Activated T-cell treated with anti-CD3 and anti-CD28 coated beads, Interleukin-2, amount 50 U/mL, for 4 hours (primary cell): ENCODE results near the gene MS4A14. TPM values are rescaled to one million over a fixed set of nuclear protein-coding genes. Genes with fewer than 3 reads are reported as not detected.
"Not testable (repeated sequence)": the region's sequence is repeated elsewhere in the genome, so short reads cannot be mapped to it uniquely, and the experiment has no call there.

Experiments
- ATAC-seq, 2 donors: fragments of 200-7000 bp; cut with Tn5 transposase; one replicate each; pipeline ENCODE4 v1.10.0; 2021
- DNase-seq: peaks from one replicate; pipeline ENCODE4 v3.0.0-alpha.2; 2020
- H3K27me3 Mint-ChIP-seq: one replicate; pipeline ENCODE4 v1.8.0; 2021; ENCODE audit warnings: low read depth, mixed read lengths
- H3K36me3 Mint-ChIP-seq: one replicate; pipeline ENCODE4 v1.8.0; 2022; ENCODE audit warnings: mixed read lengths; ENCODE audit not compliant: insufficient read depth
- H3K4me1 Mint-ChIP-seq: one replicate; pipeline ENCODE4 v1.8.0; 2021; ENCODE audit warnings: low read depth, mixed read lengths
- H3K4me3 Mint-ChIP-seq: one replicate; pipeline ENCODE4 v1.8.0; 2021; ENCODE audit warnings: mild to moderate bottlenecking, moderate library complexity, mixed read lengths
- H3K9me3 Mint-ChIP-seq: one replicate; pipeline ENCODE4 v1.8.0; 2021; ENCODE audit warnings: mixed read lengths
- total RNA-seq, 3 donors: library from RNA; stranded (reverse); gene quantifications; one replicate each; pipeline ENCODE4 v1.2.1, GENCODE V29; 2021

Gene MS4A14
- total RNA-seq, 3 donors from 2014 or later = not detected

GRCh38 chr11:60428517-60428916 lies 32.3 kb downstream of the MS4A14 start:
- Mint-ChIP-seq H3K27me3 (peaks cover 28% of the 10 kb centered on the region), H3K9me3 (no peaks in the 10 kb centered on the region), H3K4me3 (no peak overlapping the region), H3K36me3 (no peaks in the 10 kb centered on the region), H3K4me1 (no peaks in the 10 kb centered on the region)
- ATAC-seq (no peak), DNase-seq (no peak)

GRCh38 chr11:60429272-60429671 lies 33.0 kb downstream of the MS4A14 start, which contains the start of gene MS4A5:
TSS of gene MS4A5 (plus strand) at chr11:60429572. CDS start at chr11:60429675, 103 bp downstream.
- H3K36me3 Mint-ChIP-seq = no peaks in the 10 kb centered on the region
- ATAC-seq (no peak), DNase-seq (no peak)

DNA sequence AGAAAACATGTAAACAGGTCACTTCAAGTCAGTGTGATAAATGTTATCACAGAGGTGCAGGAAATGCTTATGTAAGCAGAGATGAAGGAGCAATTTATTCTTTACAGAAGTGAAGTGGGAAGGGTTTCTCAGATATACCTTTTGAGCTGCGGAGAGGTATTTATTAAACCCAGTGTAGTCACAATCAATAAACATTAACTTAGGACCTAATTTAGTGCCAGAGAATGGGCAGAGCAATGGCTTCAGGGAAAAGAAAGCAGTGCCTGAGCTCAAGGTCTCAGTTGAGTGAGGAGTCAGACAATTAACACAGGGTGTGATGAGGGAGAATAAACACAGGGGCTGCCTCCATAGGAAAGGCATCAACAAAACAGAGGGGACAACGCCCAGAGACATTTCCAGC lies 35.0 kb downstream of the MS4A14 start:
- Mint-ChIP-seq H3K4me3 (no peak overlapping the region), H3K27me3 (peaks cover 24% of the 10 kb centered on the region), H3K36me3 (no peaks in the 10 kb centered on the region), H3K9me3 (no peaks in the 10 kb centered on the region), H3K4me1 (no peaks in the 10 kb centered on the region)
- ATAC-seq = no peak
- no peak for DNase-seq

More at GRCh38 chr11:60429272-60429671, 33.0 kb downstream of the MS4A14 start, which contains the start of gene MS4A5:
- Mint-ChIP-seq H3K4me1 (no peaks in the 10 kb centered on the region), H3K4me3 (no peak within 1 kb of the TSS), H3K27me3 (peaks cover 28% of the 10 kb centered on the region), H3K9me3 (no peaks in the 10 kb centered on the region)

- Mint-ChIP-seq H3K9me3 (no peaks in the 10 kb centered on the region), H3K27me3 (peaks cover 17% of the 10 kb centered on the region), H3K4me3 (no peak overlapping the region), H3K36me3 (no peaks in the 10 kb centered on the region), H3K4me1 (no peaks in the 10 kb centered on the region)
- ATAC-seq (no peak), DNase-seq (no peak)
Observed at GRCh38 chr11:60433401-60433800, 37.1 kb downstream of the MS4A14 start.

GRCh38 chr11:60447070-60447469 lies 50.8 kb downstream of the MS4A14 start:
- no peak for ATAC-seq
- H3K27me3 Mint-ChIP-seq = no peaks in the 10 kb centered on the region
- H3K4me3 Mint-ChIP-seq = no peak overlapping the region
- DNase-seq = no peak
- no peaks in the 10 kb centered on the region for H3K36me3 Mint-ChIP-seq
- peaks cover 22% of the 10 kb centered on the region for H3K4me1 Mint-ChIP-seq
- H3K9me3 Mint-ChIP-seq = no peaks in the 10 kb centered on the region

DNA sequence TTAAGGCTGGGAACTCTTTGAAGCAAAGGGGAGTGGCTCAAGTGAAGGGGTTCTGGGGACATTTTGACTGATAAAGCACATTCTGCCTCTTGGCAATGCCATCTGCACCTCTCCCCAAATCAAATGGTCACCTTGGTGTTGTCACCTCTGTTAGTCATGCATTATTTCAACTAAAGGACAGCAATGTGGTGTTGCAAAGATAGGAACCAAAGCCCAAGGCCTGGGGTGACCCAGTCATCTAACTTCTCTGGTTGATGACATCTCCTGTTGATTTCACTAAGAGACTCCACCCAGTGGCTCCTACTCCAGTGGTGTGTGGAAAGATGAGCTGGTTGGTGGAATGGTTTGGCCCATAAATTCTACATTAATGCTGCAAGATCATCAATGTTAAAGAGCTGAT lies 51.6 kb downstream of the MS4A14 start:
- H3K4me3 Mint-ChIP-seq = no peak overlapping the region
- H3K36me3 Mint-ChIP-seq = no peaks in the 10 kb centered on the region
- no peaks in the 10 kb centered on the region for H3K27me3 Mint-ChIP-seq
- no peaks in the 10 kb centered on the region for H3K9me3 Mint-ChIP-seq
- ATAC-seq = no peak
- H3K4me1 Mint-ChIP-seq = peaks cover 20% of the 10 kb centered on the region
- no peak for DNase-seq

GRCh38 chr11:60451185-60451584 lies 54.9 kb downstream of the MS4A14 start:
- H3K4me1 Mint-ChIP-seq = peaks cover 18% of the 10 kb centered on the region
- not testable (repeated sequence) for H3K4me3 Mint-ChIP-seq, H3K27me3 Mint-ChIP-seq, ATAC-seq, DNase-seq, H3K9me3 Mint-ChIP-seq, H3K36me3 Mint-ChIP-seq

GRCh38 chr11:60454212-60454611 lies 58.0 kb downstream of the MS4A14 start:
- ATAC-seq = no peak
- DNase-seq = no peak
- Mint-ChIP-seq H3K36me3 (no peaks in the 10 kb centered on the region), H3K4me1 (peaks cover 7% of the 10 kb centered on the region), H3K9me3 (no peaks in the 10 kb centered on the region), H3K27me3 (peaks cover 2% of the 10 kb centered on the region), H3K4me3 (no peak overlapping the region)

DNA sequence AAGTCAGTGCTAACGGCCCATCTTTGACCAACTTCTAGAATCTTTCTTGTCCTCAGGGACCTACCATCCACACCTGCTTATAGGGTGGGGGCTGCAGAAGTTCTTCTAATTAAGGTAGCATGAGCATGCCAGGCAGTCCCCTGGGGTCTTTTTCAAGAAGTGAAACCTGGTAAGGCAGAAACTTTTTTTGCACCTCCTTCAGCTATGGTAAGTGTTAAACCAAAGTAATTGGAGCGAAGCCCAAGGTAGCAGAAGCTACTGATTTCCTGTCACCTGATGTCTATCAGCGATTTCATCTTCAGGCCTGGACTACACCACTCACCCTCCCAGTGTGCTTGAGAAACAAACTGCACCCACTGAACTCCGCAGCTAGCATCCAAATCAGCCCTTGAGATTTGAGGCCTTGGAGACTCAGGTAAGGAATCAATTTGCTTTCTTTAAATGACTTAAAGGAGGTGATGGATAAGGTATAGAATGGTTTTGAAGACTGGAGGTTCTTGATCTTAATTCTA lies 59.3 kb downstream of the MS4A14 start, which contains the start of gene MS4A1:
Gene MS4A1, plus strand, starts transcription at position 317 of the 512 bp plus-strand sequence. CDS start 6,528 bp downstream, outside the sequence.
- DNase-seq (no peak), ATAC-seq (no peak)
- no peaks in the 10 kb centered on the region for H3K36me3 Mint-ChIP-seq
- peaks cover 2% of the 10 kb centered on the region for H3K27me3 Mint-ChIP-seq
- peak within 1 kb of the TSS; percentile 58 for H3K4me3 Mint-ChIP-seq
- H3K4me1 Mint-ChIP-seq = peaks cover 10% of the 10 kb centered on the region
- H3K9me3 Mint-ChIP-seq = no peaks in the 10 kb centered on the region

GRCh38 chr11:60457576-60457975 lies 61.3 kb downstream of the MS4A14 start:
- Mint-ChIP-seq H3K4me1 (peaks cover 10% of the 10 kb centered on the region), H3K4me3 (peak overlapping the region; percentile 50), H3K36me3 (no peaks in the 10 kb centered on the region), H3K27me3 (peaks cover 2% of the 10 kb centered on the region), H3K9me3 (no peaks in the 10 kb centered on the region)
- DNase-seq (no peak), ATAC-seq (no peak)

- peaks cover 10% of the 10 kb centered on the region for H3K4me1 Mint-ChIP-seq
- H3K4me3 Mint-ChIP-seq = peak overlapping the region; percentile 37
- ATAC-seq (no peak), DNase-seq (no peak)
- no peaks in the 10 kb centered on the region for H3K9me3 Mint-ChIP-seq
- H3K36me3 Mint-ChIP-seq = no peaks in the 10 kb centered on the region
- peaks cover 6% of the 10 kb centered on the region for H3K27me3 Mint-ChIP-seq
Observed at GRCh38 chr11:60459345-60459744, 63.1 kb downstream of the MS4A14 start.

Other genes with a start within 250 kb of the MS4A14 start
- not detected for gene MS4A6A, start 213.4 kb upstream of the MS4A14 start, total RNA-seq
- not detected for gene MS4A4E, start 153.3 kb upstream of the MS4A14 start, total RNA-seq
- not detected for gene MS4A4A, start 115.8 kb upstream of the MS4A14 start, total RNA-seq
- not detected for gene MS4A6E, start 69.2 kb upstream of the MS4A14 start, total RNA-seq
- gene MS4A7, start 17.9 kb upstream of the MS4A14 start, total RNA-seq = under 1 TPM in 2 of 3 donors, not detected in 1; 0.14 to 0.45 TPM
- not detected for gene MS4A5, start 33.1 kb downstream of the MS4A14 start, total RNA-seq
- 1 to 10 TPM in 2 of 3 donors, under 1 TPM in 1; 0.94 to 5.5 (median 1.4) TPM for gene MS4A1, start 59.4 kb downstream of the MS4A14 start, total RNA-seq
- gene MS4A12, start 96.3 kb downstream of the MS4A14 start, total RNA-seq = not detected
- gene MS4A13, start 118.9 kb downstream of the MS4A14 start, total RNA-seq = not detected